HL-60/S4 (cell line): ENCODE results near the gene GRIK4.

Source experiments
- in situ Hi-C: fragments of 300-500 bp; cut with MboI; formaldehyde crosslinking; loops from 2 replicates; pipeline ENCODE4 v1.14.3; 2022; ENCODE audit warnings: low sequenced_read_pairs

Gene GRIK4

GRCh38 chr11:120717623-120718022 lies 206.1 kb downstream of the GRIK4 start:
- in situ Hi-C loops, result no loop called here

DNA sequence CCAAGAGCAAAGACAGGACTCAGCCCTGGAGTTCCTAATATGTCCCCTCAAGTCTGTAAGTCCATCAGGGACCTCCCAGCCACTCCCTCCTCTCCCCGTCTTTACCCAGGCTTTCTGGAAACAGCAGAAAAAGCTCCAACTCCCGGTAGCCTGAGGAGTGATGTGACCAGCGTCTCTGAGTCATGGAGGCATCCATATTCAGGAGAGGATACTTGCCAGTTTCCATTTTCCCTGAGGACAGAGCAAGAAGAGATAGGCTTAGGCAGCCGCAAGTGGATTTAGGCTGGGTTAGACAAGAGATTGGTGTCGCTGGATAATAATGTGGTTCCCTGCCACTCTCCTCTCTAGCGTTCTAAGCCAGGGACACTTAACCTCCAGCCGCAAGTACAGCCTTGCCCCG lies 206.6 kb downstream of the GRIK4 start:
- in situ Hi-C loops, result no loop called here

DNA sequence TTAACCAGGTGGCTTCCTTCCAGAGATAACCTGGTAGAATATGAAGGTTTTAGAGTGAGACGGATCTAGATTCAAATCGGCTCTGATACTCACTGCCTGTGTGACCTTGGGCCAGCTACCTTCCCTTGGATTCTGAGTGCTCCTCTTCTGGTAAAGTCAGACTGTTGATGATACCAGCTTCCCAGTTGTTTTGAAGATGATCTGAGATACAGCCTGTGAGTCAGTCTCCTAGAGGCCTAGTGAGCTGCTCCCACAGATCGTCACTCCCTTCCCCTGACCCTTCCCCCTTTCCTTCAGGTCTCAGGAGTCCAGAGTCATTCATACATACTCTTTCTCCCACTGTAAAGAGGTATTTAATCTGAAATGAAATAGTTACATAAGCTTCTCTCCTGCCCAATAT lies 207.8 kb downstream of the GRIK4 start:
- in situ Hi-C loops, result no loop called here

GRCh38 chr11:120720760-120721159 lies 209.2 kb downstream of the GRIK4 start:
- in situ Hi-C loops, result no loop called here

- in situ Hi-C loops, result no loop called here
Measured at GRCh38 chr11:120722524-120722923, 211.0 kb downstream of the GRIK4 start.

DNA sequence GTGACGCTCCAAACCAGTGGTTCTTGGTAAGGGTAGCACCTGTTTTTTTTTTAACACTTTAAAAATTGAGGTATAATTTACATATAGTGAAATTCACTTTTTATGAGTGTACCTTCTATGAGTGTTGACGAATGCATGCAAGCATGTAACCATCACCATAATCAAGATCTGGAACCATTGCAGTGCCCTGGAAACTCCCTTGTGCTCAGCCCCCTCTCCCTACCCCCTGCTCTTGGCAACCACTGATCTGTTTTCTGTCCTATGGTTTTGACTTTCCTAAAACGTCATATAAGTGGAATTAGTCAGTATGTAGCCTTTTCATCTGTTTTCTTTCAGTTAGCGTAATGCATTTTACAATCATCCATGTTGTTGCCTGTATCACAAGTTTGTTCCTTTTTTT lies 212.2 kb downstream of the GRIK4 start:
- in situ Hi-C loops, result no loop called here

GRCh38 chr11:120727752-120728151 lies 216.2 kb downstream of the GRIK4 start:
- in situ Hi-C loops, result no loop called here

DNA sequence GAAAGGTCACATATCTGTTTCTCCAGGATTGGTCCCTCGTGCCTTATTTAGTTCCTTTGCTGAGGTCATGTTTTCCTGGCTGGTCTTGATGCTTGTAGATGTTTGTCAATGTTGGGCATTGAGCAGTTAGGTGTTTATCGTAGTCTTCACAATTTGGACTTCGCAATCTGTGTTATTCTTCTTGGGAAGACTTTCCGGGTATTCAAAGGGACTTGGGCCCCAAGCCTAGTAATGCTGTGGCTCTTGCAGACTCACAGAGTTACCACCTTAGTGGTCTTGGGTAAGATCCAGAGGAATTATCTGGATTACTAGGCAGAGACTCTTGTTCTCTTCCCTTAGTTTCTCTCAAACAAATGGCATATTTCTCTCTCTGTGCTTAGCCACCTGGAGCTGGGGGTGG lies 223.5 kb downstream of the GRIK4 start:
- in situ Hi-C loops, result no loop called here

- in situ Hi-C loops, result no loop called here
Measured at GRCh38 chr11:120738516-120739046, 227.0 kb downstream of the GRIK4 start.

DNA sequence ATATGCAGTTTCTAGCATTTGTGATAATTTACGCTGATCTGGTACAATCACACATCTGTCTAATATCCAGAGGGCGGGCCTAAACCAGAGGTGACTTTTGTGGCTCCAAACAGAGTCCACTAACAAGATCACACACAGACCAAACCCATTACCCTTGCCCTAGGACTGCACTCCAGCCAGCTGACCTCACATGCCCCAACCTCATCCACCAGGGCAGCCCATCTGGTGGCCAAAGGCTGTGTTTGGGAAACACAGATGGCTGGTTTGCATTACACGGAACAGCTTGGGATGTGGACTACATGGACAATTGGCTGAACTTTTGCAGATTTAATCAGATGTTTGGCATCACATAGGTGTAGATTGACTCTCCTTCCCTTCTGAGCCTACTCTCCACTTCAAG lies 228.2 kb downstream of the GRIK4 start:
- in situ Hi-C loops, result no loop called here

DNA sequence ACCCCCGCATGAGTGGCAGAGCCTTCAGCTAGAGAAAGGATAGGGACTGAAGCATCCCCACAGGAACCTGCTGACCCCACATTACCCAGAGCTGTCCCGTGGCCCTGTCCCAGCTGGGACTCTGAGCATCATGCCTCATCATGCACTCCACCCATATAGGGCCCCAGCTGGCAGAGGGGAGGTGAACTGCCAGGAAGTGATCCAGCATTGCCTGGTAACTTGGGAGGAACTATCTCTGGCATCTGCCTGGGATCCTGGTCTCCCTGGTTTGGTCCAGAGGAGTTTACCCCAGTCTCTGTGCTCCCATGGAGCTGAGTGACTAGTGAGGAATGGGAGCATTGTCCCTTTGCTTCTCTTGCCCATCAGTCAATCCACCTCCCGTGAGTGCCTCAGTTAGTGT lies 228.8 kb downstream of the GRIK4 start:
- in situ Hi-C loops, result no loop called here

DNA sequence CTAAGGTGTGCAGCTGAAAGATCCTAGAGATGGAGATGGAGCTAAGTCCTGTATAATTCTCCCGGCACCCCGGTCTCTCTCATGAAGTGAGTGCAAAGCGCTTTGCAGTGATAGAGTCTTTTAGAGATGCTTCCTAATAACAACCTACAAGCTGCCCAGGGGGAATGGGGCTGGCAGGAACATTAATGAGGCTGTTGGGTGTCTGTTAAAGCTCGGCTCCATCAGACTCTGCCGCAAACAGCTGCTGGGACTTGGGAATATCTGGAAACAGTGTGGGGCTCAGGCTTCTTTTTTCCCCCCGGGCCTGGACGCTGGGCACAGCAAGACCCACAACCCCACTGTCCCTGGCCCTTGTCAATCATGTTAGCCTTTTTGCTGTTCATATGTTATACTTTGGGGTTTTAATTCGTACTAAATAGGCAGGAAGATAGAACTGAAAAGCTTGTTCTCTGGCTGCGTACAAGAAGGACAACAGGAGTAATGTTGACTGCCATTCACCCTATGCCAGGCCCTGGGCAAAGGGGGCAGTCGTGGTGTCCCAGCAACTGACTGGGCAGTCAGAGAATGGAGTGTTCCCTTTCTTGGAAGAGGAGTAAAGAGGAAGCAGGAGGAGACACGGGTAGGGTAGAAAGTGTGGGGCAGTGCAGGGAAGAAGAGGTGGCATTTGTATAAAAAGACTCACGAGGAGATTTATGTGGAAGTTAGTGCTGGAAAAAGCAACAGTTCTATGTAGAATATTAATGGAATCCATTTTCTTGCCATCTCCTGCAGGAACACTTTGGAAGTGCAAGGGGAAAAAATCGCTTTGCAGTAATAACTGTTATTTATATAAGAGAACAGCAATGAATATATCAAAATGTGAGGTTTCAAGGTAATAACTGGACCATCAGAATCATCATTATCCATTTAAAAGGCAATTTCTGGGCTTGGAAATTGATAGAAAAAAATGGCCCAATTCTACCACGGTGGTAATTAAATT lies 232.8 kb downstream of the GRIK4 start:
- in situ Hi-C loops, result no loop called here

DNA sequence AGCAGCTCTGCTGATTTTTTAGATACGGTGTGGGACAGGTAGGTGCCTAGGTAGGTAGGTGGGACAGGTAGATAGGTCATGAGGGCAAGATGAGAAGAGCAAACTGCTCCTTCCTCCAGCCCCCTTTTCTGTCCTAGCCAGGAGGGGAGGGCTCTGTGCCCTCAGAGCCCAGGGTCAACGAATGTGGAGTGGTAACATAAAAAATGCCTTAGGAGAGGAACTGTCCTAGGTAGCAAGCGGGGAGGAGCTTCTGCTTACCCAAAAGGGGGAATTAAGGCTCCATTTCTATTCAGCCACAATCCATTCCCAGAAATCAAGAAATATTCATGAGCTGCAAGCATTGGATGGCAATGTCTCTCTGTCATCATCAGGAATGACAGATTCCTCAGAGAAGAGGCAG lies 234.8 kb downstream of the GRIK4 start:
- in situ Hi-C loops, result no loop called here

DNA sequence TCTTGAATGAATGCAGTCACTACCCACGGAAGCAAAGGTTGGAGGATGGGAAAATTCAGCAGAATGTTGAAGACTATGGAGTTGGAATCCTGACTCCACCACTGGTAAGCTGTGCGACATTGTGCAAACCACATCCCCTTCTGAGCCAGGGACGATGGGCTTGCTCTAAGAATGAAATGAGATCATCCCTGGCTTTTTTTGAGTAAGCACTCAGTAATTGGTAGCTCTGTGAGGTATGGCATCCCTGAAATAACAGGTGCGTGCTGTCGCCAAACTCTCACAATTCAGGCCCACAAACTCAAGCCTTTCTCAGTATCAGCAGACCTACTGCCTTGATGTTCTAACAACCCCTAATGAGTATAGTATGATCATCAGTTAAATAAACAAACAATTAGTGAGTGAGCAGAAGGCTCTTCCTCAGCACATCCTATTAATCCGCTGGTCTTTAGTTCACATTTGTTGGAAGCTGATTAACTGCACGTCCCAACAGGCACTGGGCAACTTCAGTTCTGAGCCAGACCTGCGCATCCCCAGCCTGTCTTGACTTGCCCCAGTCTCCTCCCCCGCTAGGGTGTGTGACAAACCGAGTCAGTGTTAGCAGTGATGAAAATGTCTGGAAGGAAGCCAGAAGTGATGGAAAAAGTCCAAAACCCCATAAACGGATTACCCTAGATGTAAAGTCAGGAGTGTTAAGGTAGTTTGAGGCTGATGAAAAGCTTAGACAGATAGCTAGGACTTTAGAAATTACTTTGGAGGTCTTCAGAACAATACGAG lies 235.5 kb downstream of the GRIK4 start:
- in situ Hi-C loops, result no loop called here

DNA sequence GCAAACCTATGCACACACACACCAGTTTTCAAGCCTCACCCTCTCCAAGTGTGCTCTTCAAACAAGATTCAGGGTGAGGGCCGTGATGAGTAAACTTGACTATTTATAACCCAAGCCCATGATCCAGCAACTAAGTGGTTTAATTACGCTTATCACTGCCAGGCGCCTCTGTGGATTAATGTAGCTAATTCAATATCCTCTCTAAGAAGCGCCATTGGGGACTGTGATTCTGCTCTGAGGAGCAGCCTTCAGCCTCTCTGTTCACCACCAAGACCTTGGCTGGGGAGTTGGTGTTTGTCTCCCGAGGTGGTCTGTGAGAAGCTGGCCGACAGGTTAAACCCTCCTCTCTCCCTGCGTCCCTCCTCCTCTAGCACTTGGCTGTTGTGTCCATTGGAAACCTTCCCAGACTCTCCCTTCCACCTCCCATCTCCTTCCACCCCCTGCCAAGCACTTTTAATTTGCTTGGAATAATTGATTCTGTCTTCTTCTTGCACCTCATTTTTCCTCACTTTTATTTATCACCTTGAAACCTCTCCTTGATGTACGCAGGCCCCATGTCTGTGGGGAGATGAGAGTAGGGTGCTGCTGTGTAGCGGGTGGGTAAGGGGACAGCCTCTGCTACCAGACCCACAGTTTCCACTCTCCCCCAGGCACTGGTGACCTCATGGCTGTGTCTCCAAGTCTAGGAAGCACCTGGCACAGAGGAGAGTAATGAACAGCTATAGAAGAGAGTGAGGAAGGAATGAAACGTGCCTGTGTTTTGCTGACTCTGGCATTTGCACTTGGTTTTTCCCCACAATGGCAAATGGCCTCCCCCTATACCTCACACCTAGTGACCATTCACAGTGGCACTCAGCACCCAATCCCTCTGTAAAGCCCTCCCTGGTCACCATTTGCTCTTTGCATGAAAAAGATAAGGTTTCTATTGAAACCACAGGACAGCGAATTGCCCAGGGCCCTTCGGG lies 236.6 kb downstream of the GRIK4 start:
- in situ Hi-C loops, result no loop called here

DNA sequence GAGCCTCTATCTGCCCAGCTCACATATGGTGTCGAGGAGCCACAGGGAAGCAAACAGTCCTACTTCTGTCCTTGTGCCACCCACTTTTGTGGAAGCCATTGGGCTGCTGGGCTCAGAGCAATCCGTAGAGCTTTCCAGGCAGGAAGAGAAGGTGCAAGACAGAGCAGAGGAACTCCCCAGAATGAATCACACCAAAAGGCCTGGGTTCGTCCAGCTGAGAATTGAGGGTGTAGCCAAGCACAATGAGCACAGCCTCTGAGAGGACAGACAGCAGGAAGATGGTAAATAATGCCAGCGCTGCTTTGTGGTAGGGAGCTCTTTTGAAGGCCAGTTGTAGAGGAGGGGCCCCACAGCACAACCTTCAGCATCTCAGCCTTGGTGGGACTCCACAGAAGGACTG lies 237.8 kb downstream of the GRIK4 start:
- in situ Hi-C loops, result no loop called here

DNA sequence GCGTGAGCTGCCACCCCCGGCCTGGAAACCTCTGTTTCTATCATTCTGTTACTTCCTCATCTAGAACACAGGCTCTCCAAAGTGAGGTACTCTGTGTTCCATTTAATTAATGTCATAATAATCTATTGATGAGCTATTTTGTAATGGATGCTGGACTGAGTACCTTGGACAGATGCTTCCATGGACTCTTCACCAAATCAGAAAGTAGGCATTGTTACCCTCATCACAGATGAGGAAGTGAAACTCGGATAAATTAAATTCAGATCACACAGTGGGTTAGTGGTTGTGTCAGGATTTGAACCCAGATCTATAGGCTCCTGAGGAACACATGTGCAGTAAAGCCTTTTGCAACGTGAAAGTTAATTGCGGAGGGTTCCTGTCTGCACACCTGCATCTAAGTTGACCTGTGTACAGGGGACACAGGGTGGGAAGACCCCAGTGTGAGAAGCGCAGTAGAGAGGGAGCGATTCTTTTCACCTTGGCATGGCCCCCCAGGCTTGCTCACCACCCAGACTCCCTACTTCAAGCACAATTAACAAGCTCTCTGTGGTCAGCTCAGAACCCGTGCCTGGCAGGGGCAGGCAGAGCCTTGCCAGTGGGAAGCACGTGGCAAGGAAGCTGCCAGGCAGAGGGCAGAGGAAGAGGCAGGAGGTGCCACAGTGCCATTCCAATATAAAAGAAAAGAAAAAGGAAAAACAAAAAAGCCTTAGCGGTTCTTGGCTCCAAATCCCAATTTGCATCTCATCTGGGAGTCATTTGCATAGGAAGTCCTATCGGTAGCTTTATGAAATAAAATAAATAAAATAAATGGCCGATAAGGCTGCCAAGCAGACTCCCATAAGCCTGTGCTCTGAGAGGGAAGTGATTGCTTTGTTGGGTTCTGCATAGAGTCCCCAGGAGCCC lies 239.3 kb downstream of the GRIK4 start:
- in situ Hi-C loops, result no loop called here

GRCh38 chr11:120751550-120751949 lies 240.0 kb downstream of the GRIK4 start:
- in situ Hi-C loops, result no loop called here

DNA sequence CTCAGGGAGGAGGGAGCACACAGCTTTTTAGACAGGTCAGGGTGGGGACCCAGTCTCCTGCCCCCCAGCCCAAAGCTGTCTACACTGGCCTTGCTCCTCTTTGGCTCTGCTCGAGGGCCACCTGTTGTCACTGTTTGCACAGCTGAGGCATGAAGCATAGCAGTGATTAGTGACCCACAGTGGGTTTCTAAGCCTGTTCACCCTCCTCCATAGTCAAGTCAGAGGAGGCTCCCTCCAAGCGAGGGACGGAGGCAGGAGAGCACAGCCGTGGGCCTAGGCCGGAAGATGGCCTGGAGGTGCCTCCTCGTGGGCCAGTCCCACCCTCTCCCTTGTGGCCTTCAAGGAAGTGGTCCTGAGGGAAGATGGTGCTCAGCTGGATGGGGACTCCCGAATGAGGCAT lies 241.1 kb downstream of the GRIK4 start:
- in situ Hi-C loops, result no loop called here

- in situ Hi-C loops, result no loop called here
Measured at GRCh38 chr11:120756931-120757330, 245.4 kb downstream of the GRIK4 start.
